Islet precursor cell (in vitro differentiated cells): Measurements from ENCODE around the gene DEPDC5.
A peak's percentile ranks its signal among the peaks of the same experiment; 100 is the strongest.

ENCODE experiments used
- DNase-seq: peaks from one replicate; pipeline ENCODE4 v3.0.0-alpha.2; 2018

DEPDC5 gene

GRCh38 chr22:31898926-31899325, 145.1 kb downstream of the DEPDC5 start:
- DNase-seq, result no peak

GRCh38 chr22:31899669-31900068, 145.8 kb downstream of the DEPDC5 start:
- no peak for DNase-seq

GRCh38 chr22:31901388-31902137, 147.7 kb downstream of the DEPDC5 start:
- DNase-seq, result no peak

- DNase-seq, result no peak
Measured at GRCh38 chr22:31904651-31905050, 150.8 kb downstream of the DEPDC5 start.

GRCh38 chr22:31905356-31905755, 151.5 kb downstream of the DEPDC5 start:
- no peak for DNase-seq

GRCh38 chr22:31906086-31906485, 152.3 kb downstream of the DEPDC5 start:
- DNase-seq, result no peak

- no peak for DNase-seq
Measured at GRCh38 chr22:31906569-31906968, 152.8 kb downstream of the DEPDC5 start.

- DNase-seq, result no peak
Measured at GRCh38 chr22:31909977-31910376, 156.2 kb downstream of the DEPDC5 start.

GRCh38 chr22:31911565-31912406, 158.0 kb downstream of the DEPDC5 start:
- DNase-seq, result no peak

- DNase-seq, result no peak
Measured at GRCh38 chr22:31912407-31912743, 158.6 kb downstream of the DEPDC5 start.

- peak; percentile 51 for DNase-seq
Measured at GRCh38 chr22:31915586-31915985, 161.8 kb downstream of the DEPDC5 start.

GRCh38 chr22:31917227-31917921, 163.6 kb downstream of the DEPDC5 start:
- DNase-seq, result no peak

- no peak for DNase-seq
Measured at GRCh38 chr22:31919730-31920129, 165.9 kb downstream of the DEPDC5 start.

GRCh38 chr22:31920306-31920705, 166.5 kb downstream of the DEPDC5 start:
- DNase-seq, result no peak

- DNase-seq, result no peak
Measured at GRCh38 chr22:31921106-31921505, 167.3 kb downstream of the DEPDC5 start.

GRCh38 chr22:31922534-31922933, 168.7 kb downstream of the DEPDC5 start:
- DNase-seq, result no peak

- DNase-seq, result no peak
Measured at GRCh38 chr22:31923136-31923535, 169.3 kb downstream of the DEPDC5 start.

GRCh38 chr22:31923747-31924146, 169.9 kb downstream of the DEPDC5 start:
- no peak for DNase-seq

- DNase-seq, result no peak
Measured at GRCh38 chr22:31925056-31925455, 171.2 kb downstream of the DEPDC5 start.

- DNase-seq, result no peak
Measured at GRCh38 chr22:31926024-31926423, 172.2 kb downstream of the DEPDC5 start.

GRCh38 chr22:31926969-31927368, 173.2 kb downstream of the DEPDC5 start:
- peak; percentile 68 for DNase-seq

- DNase-seq, result no peak
Measured at GRCh38 chr22:31927562-31927961, 173.7 kb downstream of the DEPDC5 start.

- DNase-seq, result peak; percentile 53
Measured at GRCh38 chr22:31929167-31929930, 175.5 kb downstream of the DEPDC5 start.
